Esophagus squamous epithelium (tissue), 4 donors: ENCODE data around the gene OR51F1.

Experiments
- CTCF ChIP-seq, 6 experiments: fragments of 450-650 bp in 4 of 6; fragments of 200-600 bp in 2 of 6; sonication (generic) in 2 of 6; IDR thresholded peaks; one replicate each; pipeline ENCODE4 v1.5.1; 2016 to 2019; ENCODE audit warnings: antibody characterized with exemption in 6 of 6, mild to moderate bottlenecking in 4 of 6, moderate library complexity in 4 of 6
- POLR2A ChIP-seq, 4 donors: fragments of 450-650 bp; IDR thresholded peaks; one replicate each; pipeline ENCODE4 v1.6.1; 2017; ENCODE audit warnings: antibody characterized with exemption in 4 of 4, mild to moderate bottlenecking in 4 of 4, moderate library complexity in 3 of 4

- TF ChIP-seq CTCF (IDR thresholded peaks at IDR 0.05): no peak
- no peak for TF ChIP-seq POLR2A (IDR thresholded peaks at IDR 0.05)
These were observed 1.6 kb downstream of the OR51F1 start for GRCh38 chr11:4768094-4768493.
